OCI-LY1 (cell line): Measurements from ENCODE around the gene SUN2.
A peak's percentile ranks its signal among the peaks of the same experiment; 100 is the strongest.

Source experiments
- H2AFZ ChIP-seq: fragments of 200-600 bp; sonication (generic), shearing (Covaris generic); 2 replicates; pipeline ENCODE4 v1.6.0; 2014; ENCODE audit warnings: antibody characterized with exemption, mild to moderate bottlenecking, low read length
- H3F3A ChIP-seq: fragments of 200-600 bp; sonication (generic), shearing (Covaris generic); 2 replicates; pipeline ENCODE4 v1.6.0; 2014; ENCODE audit warnings: mild to moderate bottlenecking, antibody characterized with exemption, low read length, moderate library complexity; ENCODE audit not compliant: insufficient read depth
- H3K27ac ChIP-seq: fragments of 200-600 bp; sonication (generic); 2 replicates; pipeline ENCODE4 v1.5.1; 2014; ENCODE audit warnings: low read length, mixed run types, mild to moderate bottlenecking, low read depth; ENCODE audit not compliant: poor library complexity, severe bottlenecking
- H3K27me3 ChIP-seq: fragments of 200-600 bp; sonication (generic); 2 replicates; pipeline ENCODE4 v1.6.0; 2014; ENCODE audit warnings: antibody characterized with exemption, mild to moderate bottlenecking, low read length, moderate library complexity; ENCODE audit not compliant: insufficient read depth
- H3K36me3 ChIP-seq: fragments of 200-600 bp; sonication (generic); 2 replicates; pipeline ENCODE4 v1.6.1; 2014; ENCODE audit warnings: mild to moderate bottlenecking, antibody characterized with exemption, low read length, moderate library complexity, mixed read lengths; ENCODE audit not compliant: insufficient read depth
- H3K4me1 ChIP-seq: fragments of 200-600 bp; sonication (generic); 2 replicates; pipeline ENCODE4 v1.5.1; 2014; ENCODE audit warnings: mild to moderate bottlenecking, low read length, moderate library complexity; ENCODE audit not compliant: insufficient read depth, severe bottlenecking
- H3K4me2 ChIP-seq: fragments of 200-600 bp; sonication (generic), shearing (Covaris generic); 2 replicates; pipeline ENCODE4 v1.6.1; 2014; ENCODE audit warnings: low read length
- H3K4me3 ChIP-seq: fragments of 200-600 bp; sonication (generic); 2 replicates; pipeline ENCODE4 v1.5.1; 2014; ENCODE audit warnings: low read length, low read depth, mild to moderate bottlenecking, mixed read lengths; ENCODE audit not compliant: poor library complexity, severe bottlenecking
- H3K79me2 ChIP-seq: fragments of 200-600 bp; shearing (Covaris generic); 2 replicates; pipeline ENCODE4 v1.6.1; 2016; ENCODE audit warnings: mixed run types, low read length, mixed read lengths; ENCODE audit not compliant: insufficient read depth
- H3K9ac ChIP-seq: fragments of 200-600 bp; sonication (generic), shearing (Covaris generic); 2 replicates; pipeline ENCODE4 v1.6.1; 2014; ENCODE audit warnings: mild to moderate bottlenecking, low read length, mixed read lengths
- H3K9me2 ChIP-seq: fragments of 200-600 bp; sonication (generic), shearing (Covaris generic); 2 replicates; pipeline ENCODE4 v1.6.1; 2014; ENCODE audit warnings: low read depth, mild to moderate bottlenecking, low read length, mixed read lengths
- H3K9me3 ChIP-seq: fragments of 200-600 bp; shearing (Covaris generic); 2 replicates; pipeline ENCODE4 v1.6.1; 2014; ENCODE audit warnings: low read length, mixed read lengths
- H4K20me1 ChIP-seq: fragments of 200-600 bp; sonication (generic), shearing (Covaris generic); 2 replicates; pipeline ENCODE4 v1.6.0; 2016; ENCODE audit warnings: mild to moderate bottlenecking, low read length; ENCODE audit not compliant: insufficient read depth
- EZH2 ChIP-seq: fragments of 200-600 bp; sonication (generic), shearing (Covaris generic); IDR thresholded peaks from 2 replicates; pipeline ENCODE4 v1.8.0; 2017; ENCODE audit warnings: borderline replicate concordance, mixed run types, mild to moderate bottlenecking, antibody characterized with exemption, low read length, moderate library complexity, mixed read lengths
- TF ChIP-seq, protein P1 (sequence below): fragments of 200-600 bp; sonication (generic), shearing (Covaris generic); IDR thresholded peaks from 2 replicates; pipeline ENCODE4 v1.5.1; 2017; ENCODE audit warnings: mild to moderate bottlenecking, antibody characterized with exemption, low read length, moderate library complexity, mixed read lengths

SUN2 gene

DNA sequence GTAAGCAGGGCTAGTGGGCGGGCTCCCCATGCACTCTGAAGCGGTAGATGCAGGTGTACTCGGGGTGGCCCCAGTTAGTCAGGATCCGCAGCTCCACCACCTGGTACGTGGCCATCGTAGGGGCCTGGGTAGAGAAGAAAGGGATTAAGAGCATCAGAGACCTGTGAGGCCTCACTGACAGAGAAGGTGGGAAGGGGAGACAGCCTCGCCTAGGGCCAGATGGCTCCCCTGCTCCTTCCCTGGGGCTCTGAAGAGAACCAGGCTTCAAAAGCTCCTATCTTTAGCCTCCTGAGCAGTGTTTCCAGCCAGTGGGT lies 19.6 kb downstream of the SUN2 start:
- H2AFZ ChIP-seq, result no peak overlapping the region
- H3K27ac ChIP-seq, result peak overlapping the region; percentile 32
- no peak overlapping the region for H3K9ac ChIP-seq
- no peaks in the 10 kb centered on the region for H3K4me1 ChIP-seq
- H3K4me3 ChIP-seq, result no peak overlapping the region
- H3K79me2 ChIP-seq, result no peaks in the 10 kb centered on the region
- no peaks in the 10 kb centered on the region for H3F3A ChIP-seq
- TF ChIP-seq, protein P1, sequence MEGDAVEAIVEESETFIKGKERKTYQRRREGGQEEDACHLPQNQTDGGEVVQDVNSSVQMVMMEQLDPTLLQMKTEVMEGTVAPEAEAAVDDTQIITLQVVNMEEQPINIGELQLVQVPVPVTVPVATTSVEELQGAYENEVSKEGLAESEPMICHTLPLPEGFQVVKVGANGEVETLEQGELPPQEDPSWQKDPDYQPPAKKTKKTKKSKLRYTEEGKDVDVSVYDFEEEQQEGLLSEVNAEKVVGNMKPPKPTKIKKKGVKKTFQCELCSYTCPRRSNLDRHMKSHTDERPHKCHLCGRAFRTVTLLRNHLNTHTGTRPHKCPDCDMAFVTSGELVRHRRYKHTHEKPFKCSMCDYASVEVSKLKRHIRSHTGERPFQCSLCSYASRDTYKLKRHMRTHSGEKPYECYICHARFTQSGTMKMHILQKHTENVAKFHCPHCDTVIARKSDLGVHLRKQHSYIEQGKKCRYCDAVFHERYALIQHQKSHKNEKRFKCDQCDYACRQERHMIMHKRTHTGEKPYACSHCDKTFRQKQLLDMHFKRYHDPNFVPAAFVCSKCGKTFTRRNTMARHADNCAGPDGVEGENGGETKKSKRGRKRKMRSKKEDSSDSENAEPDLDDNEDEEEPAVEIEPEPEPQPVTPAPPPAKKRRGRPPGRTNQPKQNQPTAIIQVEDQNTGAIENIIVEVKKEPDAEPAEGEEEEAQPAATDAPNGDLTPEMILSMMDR, result no peak
- no peak for TF ChIP-seq EZH2
- H3K9me3 ChIP-seq, result no peaks in the 10 kb centered on the region
- H4K20me1 ChIP-seq, result no peaks in the 10 kb centered on the region
- no peak overlapping the region for H3K4me2 ChIP-seq
- no peaks in the 10 kb centered on the region for H3K9me2 ChIP-seq
- no peaks in the 10 kb centered on the region for H3K27me3 ChIP-seq
- H3K36me3 ChIP-seq, result peaks cover 85% of the 10 kb centered on the region

DNA sequence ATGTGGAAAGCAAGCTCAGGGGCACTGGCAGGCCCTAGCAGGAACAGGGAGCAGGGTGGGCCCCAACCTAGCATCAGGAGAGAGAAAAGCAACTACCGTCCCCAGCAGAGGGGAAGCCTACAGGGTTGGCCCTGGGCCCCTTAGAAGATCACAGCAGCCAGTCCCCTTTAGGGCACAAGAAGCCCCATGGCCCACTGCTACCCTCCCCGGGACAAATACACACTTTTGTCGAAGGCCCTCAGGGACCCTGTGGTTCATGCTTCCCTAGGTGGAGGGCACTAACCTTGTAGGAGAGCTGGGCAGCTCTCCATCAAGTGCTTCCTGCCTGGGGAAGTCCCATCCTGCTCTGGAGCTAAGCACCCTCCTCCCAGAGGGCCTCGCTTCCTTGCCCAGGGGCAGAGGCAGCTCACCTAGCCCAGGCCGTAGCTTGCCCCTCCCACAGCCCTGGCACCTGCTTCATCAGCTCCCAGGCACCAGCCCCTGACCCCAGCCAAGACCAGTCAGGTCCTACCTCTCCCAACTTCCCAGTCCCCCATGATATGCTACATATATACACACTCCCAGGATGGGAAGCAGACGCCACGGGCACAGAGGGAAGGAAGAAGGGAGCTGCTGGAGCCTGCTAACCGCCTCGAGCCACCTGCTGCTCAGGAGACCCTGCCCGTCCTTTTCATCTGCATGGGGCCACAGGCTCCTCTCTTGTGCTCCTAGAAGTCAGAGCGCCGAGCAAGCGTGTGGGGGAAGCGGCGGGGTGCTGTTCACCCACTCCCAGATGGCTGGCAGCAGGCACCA lies 20.1 kb downstream of the SUN2 start:
- Histone ChIP-seq H3K9me2 (no peaks in the 10 kb centered on the region), H2AFZ (no peak overlapping the region), H3K36me3 (peaks cover 82% of the 10 kb centered on the region), H3K27me3 (no peaks in the 10 kb centered on the region), H4K20me1 (no peaks in the 10 kb centered on the region), H3K4me1 (no peaks in the 10 kb centered on the region), H3K4me3 (no peak overlapping the region), H3F3A (no peaks in the 10 kb centered on the region), H3K27ac (peak overlapping the region; percentile 32), H3K79me2 (no peaks in the 10 kb centered on the region), H3K9ac (no peak overlapping the region), H3K9me3 (no peaks in the 10 kb centered on the region), H3K4me2 (no peak overlapping the region)
- TF ChIP-seq, protein P1, result no peak
- no peak for TF ChIP-seq EZH2

DNA sequence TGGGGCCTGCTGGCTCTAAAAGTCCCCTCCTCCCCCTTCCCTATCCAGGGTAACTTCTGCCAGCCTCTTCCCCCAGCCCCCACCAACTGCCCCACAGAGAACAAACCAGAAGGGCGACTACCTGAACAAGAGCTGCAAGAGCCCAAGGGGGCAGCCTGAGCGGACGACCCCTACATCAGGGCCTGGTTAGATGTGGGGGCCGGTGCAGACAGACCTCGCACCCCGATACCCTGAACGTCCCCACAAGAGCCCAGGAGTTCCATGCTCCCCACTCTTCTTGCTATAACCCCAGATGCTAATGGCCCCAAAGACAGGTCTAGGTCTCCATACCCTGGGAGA lies 20.7 kb downstream of the SUN2 start:
- no peak overlapping the region for H3K27ac ChIP-seq
- no peak overlapping the region for H2AFZ ChIP-seq
- no peaks in the 10 kb centered on the region for H3K9me2 ChIP-seq
- no peaks in the 10 kb centered on the region for H3K27me3 ChIP-seq
- no peaks in the 10 kb centered on the region for H3K9me3 ChIP-seq
- no peak overlapping the region for H3K9ac ChIP-seq
- no peaks in the 10 kb centered on the region for H3F3A ChIP-seq
- H3K79me2 ChIP-seq, result no peaks in the 10 kb centered on the region
- H3K4me1 ChIP-seq, result no peaks in the 10 kb centered on the region
- TF ChIP-seq EZH2, result no peak
- TF ChIP-seq, protein P1, result no peak
- no peaks in the 10 kb centered on the region for H4K20me1 ChIP-seq
- H3K4me3 ChIP-seq, result no peak overlapping the region
- H3K36me3 ChIP-seq, result peaks cover 82% of the 10 kb centered on the region
- H3K4me2 ChIP-seq, result no peak overlapping the region
